Colon (tissue), 2 donors: Measurements from ENCODE around the gene MT4.

ENCODE experiments used
- FAIRE-seq: peaks from 2 replicates; lab custom pipeline; 2012; peaks lifted over from hg19 to GRCh38; lab: Jason Lieb, UNC
- donor health status: control.
- donor health status: control.

The MT4 gene

DNA sequence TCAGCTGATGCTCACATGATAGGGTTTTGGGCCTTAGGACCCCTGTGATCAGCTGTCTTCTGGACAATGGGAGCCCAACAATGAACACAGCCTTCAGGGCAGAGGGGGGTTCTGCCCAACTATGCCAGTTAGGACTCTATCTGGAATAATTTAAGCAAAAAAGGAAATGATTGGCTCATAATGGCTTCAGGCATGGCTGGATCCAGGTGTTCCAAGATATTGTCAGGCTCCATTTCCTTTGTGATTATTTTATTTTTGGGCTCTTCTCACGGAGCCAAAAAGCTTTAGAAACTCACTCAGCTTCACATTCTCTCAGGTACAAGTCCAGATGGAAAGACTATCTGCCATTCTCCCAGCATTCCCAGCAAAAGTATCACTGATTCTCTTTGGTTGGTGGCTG is 40.6 kb downstream of the MT4 start:
- no peak for FAIRE-seq

DNA sequence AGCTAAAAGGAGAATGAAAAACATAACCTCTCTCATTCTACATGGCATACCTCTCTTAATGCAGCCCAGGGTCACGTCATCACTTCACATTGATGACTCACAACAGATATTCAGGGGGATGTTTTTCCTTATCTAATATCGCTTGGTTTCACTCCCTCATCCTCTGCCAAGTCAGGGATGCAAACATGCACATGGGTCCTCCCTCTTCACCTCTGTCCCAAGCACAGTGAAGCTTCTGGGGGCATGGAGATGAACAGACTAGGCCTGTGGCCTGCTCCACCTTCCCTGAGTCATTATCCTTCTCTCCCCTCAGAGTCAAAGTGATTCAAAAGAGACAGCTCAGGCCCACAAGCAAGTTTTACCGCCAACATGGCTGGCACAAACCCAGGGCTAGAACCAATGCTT is 41.2 kb downstream of the MT4 start:
- no peak for FAIRE-seq

DNA sequence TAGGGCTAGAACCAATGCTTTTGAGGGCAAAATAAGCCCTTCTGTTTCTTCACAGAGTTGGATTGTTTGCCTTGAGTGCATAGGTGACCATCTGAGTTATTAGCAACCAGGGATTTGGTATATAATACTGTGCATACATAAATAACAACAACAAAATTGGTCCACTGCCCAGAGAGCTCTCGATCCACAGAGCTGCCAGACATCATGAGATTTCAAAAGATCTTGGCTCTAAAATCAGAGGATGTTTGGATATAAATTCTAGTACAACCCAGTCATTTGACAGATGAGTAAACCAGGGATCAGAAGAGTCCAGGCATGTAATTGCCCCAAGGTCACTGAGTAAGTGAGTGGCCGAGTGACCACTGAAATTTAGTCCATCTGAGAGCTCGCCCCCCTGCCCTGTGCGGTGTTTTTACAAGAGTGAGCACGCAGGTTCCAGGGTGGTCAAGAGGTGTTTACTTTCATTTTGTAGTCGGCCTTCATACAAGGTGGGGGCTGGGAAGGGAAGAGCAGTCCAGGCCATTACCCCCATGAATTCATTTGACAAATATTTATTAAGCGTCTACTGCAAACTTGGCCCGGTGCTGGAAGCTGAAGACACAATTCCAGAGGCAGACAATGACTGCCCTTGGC is 41.7 kb downstream of the MT4 start:
- FAIRE-seq = no peak

GRCh38 chr16:56607109-56607618 is 42.3 kb downstream of the MT4 start:
- FAIRE-seq = no peak

- no peak for FAIRE-seq
Measured at GRCh38 chr16:56607675-56608042, 42.8 kb downstream of the MT4 start.

- FAIRE-seq = no peak
Measured at GRCh38 chr16:56608043-56608875, 43.4 kb downstream of the MT4 start, which contains the start of gene MT2A. MT2A (plus strand) TSS chr16:56608584; CDS start chr16:56608656, 72 bp downstream.

DNA sequence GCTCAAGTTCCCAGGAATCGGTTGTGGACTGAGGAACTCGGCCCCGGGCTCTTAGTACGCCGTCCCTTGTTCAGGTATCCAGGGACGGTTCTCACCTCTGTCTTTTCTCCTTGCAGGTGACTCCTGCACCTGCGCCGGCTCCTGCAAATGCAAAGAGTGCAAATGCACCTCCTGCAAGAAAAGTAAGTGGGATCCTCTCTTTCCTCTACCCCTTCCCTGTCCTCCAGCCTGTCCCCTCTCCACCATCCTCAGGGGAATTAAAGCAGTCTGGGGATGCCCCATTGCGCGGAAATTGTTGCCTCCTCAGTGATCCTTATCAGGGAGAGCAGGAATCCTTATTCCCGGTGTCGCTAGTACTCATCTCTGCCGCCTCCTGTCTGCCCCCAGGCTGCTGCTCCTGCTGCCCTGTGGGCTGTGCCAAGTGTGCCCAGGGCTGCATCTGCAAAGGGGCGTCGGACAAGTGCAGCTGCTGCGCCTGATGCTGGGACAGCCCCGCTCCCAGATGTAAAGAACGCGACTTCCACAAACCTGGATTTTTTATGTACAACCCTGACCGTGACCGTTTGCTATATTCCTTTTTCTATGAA is 44.1 kb downstream of the MT4 start:
- FAIRE-seq = no peak

- no peak for FAIRE-seq
Measured at GRCh38 chr16:56609463-56609921, 44.6 kb downstream of the MT4 start.

GRCh38 chr16:56610017-56610608 is 45.2 kb downstream of the MT4 start:
- no peak for FAIRE-seq

DNA sequence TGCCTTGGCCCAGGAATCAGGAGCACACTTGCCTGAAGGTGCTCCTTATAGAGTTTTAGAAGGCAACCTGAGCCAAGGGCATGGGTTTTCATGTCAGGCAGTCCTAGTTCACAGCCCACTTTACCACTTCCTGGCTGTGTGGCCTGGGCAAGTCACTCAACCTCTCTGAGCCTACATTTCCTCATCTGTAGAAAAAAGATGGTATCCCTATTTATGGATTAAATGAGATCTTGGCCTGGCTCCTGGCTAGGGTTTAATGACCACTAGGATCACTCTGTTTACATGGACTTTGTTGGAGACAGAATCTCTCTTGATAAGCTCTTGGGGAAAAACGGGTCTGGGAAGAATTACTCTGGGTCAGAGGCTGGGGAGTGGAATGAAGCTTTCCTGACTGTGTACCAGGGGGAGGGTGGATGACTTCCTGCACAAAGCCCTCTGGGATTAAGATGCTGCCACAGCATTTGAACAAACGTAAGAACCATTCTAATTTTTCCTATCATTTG is 45.8 kb downstream of the MT4 start:
- FAIRE-seq = no peak

GRCh38 chr16:56611281-56611833 is 46.5 kb downstream of the MT4 start:
- FAIRE-seq = no peak

DNA sequence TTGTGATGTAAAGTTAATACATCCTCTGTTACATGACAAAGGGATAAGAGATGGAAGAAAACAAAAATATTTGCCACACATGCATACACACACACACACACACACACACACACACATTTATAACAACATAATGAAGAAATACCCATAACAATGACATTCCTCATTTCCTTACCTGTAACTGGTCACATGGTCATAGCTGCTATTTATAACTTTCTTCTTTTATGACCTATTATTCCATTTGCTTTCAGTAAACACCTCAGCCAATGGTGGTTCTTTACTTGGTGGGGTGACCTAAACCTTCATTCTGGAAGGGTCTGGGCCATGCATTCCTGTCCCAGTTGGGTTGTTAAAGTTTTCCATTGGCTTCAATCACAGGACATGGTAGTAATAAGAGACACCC is 48.8 kb downstream of the MT4 start:
- no peak for FAIRE-seq

- FAIRE-seq = no peak
Measured at GRCh38 chr16:56614549-56614991, 49.7 kb downstream of the MT4 start.

- no peak for FAIRE-seq
Measured at GRCh38 chr16:56615353-56615752, 50.5 kb downstream of the MT4 start.

DNA sequence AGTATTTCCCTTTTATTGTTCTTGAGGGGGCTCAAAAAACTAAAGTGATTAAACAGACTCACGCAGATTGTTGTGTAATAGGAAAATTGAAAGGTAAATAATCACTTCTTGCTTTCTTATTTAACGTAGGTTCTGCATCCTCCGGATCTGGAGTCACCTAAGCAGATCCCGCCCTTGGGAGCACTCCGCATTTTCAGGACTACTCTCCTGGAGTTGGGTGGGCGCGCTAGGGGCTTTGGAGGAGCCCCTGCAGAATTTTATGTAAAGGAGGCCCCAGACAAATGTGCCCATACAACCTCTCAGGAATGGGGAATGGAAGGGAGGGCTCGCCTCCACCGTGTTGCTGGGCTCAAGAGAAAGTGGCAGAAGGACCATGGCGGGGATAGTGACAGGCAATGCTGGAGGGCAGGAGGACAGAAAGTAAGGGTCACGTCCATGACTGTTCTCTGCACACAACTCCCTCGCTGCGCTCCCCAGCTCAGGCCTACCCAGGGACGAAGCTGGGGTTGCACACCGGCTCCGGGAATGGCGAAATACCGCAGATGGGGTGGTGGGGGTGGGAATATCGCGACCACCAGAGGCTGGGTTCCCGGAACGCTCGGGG is 51.8 kb downstream of the MT4 start:
- no peak for FAIRE-seq

DNA sequence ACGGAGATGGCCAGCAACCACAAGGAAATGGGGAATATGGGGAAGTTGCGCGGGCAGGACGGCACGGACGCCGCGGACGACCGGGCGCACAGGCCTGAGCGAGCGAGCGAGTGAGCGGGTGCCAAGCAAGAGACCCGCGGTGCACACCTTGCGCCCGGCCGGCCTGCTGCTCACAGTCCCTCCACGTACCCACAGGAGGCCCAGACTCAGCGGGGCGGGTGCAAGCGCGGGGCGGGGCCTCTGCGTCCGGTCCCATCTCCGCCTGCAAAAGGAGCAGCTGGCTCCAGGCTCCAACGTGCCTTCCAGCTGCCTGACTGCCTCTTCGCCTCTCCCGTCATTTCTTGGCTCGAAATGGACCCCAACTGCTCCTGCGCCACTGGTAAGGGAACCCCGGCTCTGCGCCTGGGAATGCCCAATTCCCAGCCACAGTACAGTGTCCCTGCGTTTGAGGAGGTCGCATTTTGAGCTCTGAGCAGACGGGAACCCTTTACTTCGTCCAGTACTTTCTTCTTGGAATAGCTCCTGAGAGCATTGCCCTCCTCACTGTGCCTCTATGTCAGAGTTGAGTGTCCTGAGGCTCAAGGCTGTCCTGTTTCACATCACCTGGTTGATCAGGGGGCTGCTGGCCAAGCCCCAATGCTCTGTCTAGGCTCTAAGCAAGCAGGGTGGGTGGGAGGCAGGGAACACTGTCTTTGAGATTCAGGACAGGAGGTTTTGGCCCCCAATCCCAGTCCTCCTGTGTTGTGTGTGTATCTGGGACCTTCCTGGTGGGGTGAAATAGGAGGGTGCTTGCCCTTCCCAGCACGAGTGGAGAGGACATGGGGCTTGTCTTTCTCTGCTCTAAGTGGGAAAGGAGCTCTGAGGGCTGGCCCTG is 52.6 kb downstream of the MT4 start:
- no peak for FAIRE-seq

DNA sequence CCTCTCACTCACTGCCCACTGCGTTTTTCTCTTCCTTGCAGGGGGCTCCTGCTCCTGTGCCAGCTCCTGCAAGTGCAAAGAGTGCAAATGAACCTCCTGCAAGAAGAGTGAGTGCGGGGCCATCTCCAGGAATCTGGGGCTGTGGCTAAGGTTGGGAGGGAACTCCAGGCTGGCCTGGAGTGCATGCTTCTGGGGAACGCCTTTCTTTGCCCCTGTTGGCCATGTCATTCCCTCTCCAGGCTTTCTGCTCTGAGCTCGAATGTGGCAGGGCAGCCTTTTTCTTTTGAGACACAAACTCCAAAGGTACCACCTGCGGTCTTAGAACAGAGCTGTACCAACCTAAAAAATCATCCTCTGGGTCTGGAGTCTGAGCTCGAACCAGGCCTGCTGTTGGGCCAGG is 53.3 kb downstream of the MT4 start:
- no peak for FAIRE-seq
